SKM-1 (cell line): Measurements from ENCODE around the gene SETD3.

Source experiments
- DNase-seq: peaks from one replicate; lab custom pipeline; 2025; ENCODE audit not compliant: unreplicated experiment; lab: John Stamatoyannopoulos, UW

SETD3 gene

DNA sequence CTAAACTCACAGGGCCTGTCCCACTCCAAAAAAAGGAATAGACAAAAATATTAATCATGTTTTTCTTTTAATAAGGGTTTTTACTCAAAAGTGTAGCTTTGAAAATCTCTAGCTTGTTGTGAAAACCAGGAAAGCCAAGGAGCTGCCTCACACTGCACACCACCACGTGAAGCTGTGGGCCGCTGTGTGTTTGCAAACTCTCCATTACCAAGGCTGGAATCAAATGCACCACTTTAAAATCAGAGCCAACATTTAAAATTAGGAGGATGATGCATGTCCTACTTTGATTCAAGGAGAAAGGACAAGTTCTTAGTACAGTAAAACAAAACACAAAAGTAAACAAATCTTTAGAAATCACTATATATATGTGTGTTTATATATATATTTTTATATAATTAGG lies 83.0 kb downstream of the SETD3 start:
- no peak for DNase-seq

DNA sequence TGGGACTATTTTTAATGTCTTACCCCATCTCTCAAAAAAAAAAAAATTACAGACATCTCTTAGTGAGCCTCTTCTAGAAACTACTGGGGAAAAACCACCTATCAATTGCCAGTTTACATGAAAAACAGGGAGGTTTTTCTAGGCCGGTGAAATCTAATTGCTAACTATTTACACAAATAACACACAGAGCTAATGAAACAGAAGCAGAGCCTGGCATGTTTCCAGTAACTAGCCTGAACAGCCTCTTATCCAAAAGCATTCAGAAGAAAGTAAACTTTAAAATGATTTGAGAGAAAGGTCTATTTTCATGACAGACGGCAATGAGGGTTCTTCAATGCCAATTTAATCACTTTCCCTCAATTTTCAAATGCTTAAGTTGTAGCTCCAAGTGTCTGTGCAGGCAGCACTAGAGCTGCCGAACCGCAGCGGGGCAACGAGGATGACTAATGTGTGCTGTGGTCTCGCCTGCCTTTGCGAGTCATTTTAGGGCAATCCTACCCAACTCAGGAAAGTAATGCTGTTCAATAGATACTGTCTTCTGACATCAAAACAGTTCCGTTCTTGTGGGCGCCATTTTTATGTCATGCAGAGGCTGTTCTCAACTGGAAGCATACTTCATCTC lies 84.6 kb downstream of the SETD3 start:
- no peak for DNase-seq

DNA sequence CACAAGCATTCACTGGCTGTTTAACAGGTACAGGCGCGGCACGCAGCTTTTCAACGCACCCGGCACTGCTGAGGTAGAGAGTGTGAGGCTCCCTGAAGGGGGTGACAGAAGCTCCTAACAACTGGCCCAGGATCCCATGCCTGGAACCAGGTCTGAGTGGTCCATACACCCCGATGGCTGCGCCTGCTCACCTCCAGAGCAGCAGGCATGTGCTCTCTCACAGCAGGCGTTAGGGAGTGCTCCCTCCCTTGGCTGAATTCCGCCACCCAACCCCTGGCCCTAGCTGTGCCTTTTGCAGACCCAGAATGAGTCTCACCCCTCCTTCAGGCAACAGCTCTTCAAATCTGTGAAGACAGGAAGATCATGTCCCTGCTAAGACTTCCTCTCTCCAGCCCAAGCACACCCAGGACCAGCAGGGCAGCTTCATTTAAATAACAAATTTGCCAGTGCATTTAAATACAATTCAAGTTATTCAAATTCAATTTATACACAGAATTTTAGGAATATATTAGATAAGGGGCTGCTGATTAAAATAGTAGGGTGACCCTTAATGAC lies 86.0 kb downstream of the SETD3 start:
- DNase-seq = no peak

DNA sequence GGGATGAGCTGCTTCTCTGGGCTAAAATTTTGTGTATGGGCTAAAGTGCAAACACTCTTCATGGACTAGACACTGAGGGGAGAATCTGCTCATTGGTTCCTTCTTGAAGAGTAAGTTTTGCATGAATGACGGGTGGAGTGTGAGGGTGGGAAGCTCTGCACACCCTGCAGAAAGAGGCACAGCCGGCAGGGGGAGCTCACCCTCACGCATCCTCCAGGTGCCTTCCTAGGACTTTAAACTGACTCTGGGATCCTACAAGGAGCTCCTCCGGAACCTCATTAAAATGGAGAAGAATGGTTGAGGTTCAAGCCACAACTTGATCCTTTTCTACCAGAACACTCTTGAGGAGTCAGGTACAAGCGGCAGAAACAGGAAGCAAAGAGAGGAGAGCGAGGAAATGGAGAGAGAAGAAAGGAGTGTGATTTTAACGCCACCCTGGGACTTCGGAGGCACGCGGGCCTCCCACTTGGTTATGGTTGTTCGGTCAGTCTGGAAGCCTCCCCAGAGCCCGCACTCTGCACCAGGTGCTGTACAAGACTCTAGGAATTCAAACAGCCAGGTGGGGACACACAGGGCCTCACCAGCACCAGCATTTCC lies 87.5 kb downstream of the SETD3 start:
- no peak for DNase-seq

DNA sequence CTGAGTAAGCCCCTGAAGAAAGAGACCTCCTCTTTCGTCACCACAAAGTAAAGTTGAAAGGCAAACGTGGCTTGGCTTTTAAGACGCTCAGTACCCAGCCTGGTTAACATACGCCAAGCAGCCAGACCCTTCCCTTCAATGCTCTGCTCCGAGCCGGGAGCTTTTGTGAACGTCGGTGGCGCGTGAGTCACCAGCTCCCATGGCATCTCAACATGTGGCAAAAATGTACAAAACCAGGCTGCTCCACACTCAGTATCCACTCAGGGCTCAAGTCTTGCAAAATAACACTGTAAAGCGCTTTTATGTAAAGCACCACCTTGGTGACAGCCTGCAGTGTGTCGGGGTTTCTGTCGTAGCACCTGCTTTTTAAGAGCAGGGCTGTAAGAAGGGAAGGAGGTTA lies 89.0 kb downstream of the SETD3 start:
- DNase-seq = no peak

DNA sequence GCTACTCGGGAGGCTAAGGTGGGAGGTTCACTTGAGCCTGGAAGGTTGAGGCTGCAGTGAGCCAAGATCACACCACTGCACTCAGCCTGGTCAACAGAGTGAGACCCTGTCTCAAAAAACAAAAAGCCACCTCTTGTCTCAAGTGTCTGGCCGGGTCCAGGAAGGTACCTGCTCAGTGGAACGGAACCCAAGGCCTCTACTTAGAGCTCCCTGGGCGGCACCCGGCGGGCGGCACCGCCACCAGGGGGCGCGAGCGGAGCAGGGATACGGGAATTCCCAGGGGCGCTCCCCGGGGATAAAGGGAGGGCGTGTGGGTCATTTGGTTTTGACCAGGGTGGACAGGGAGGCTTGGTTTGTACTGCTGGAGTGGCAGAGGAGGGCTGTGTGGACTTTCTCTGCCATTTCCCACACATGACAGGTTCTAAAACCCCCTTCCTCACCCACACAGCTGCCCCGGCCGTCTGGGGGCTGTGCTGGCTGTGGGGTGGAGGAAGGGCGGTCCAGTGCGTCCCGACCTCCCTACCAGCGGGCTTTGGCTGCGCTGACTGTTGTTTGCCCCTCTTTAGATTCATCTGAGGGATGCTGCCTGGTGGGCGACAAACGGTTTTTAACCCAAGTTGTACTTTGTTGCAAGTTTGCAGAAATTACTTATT lies 91.4 kb downstream of the SETD3 start:
- no peak for DNase-seq

DNA sequence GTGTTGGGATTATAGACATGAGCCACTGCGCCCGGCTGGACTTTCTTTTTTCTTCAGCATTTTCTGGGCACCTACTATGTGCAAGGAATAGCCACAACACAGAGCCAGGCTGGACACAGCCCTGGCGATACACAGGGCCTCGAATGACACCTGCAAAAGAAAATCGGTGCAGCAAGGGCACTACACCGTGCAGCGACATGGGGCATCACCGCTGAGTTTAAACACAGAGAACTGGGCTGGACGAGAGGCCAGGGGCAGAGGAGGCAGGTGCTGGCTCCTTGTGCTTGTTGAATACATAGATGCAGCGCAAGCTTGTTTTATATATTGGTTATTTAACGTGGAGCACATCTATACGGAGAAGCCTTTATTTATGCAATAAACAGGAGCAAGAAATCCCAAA lies 92.4 kb downstream of the SETD3 start:
- no peak for DNase-seq

DNA sequence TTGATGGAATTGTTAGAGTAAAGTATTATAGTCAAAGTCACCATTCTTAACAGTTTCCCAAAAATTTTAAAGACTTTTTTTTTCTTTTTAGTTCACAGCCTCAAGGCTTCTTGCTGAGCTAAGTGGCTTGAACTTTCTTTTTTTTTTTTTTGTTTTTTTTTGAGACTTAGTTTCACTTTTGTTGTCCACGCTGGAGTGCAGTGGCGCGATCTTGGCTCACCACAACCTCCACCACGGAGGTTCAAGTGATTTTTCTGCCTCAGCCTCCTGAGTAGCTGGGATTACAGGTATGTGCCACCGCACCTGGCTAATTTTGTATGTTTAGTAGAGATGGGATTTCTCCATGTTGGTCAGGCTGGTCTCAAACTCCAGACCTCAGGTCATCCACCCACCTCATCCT lies 92.8 kb downstream of the SETD3 start:
- DNase-seq = no peak

DNA sequence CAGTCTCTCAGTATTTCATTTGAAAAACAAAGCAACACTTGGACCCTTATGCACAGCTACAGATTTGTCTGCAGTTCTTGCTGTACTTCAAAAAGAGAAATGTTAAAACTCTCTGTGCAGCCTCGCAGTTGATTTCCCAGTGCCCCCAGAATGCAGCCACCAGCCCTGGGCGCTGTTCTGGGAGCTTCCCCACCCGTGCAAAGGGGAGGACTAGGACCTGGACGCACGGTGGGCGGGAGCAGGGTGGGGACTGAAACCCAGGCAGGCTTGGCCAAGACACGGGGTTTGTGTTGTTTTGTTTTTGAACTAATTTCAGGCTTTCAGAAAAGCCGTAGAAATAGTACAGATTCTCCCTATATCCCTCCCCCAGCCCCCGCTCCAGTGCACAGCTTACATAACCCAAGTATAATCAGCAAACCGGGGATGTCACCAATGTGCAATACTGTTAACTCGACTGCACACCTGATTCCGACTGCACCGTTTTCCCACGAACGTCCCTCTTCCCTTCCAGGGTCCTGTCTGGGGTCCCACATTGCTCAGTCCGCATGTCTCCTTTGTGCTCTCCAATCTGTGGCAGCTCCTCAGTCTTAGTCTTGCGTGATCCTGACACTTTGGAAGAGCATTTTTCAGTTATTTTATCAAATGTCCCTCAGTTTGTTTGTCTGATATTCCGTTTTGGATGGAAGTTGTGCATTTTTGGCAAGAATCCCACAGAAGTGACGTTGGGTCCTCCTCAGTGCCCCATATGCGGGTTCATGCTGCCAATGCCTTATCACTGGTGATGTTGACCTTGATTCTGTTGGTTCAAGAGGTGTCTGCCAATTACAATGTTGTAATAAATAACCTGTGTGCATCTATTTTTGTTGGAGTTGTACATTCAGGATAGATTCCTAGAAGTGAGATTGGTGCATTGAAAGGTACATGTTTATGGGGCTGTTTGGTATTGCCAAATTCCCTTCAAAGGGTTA lies 95.9 kb downstream of the SETD3 start:
- no peak for DNase-seq

DNA sequence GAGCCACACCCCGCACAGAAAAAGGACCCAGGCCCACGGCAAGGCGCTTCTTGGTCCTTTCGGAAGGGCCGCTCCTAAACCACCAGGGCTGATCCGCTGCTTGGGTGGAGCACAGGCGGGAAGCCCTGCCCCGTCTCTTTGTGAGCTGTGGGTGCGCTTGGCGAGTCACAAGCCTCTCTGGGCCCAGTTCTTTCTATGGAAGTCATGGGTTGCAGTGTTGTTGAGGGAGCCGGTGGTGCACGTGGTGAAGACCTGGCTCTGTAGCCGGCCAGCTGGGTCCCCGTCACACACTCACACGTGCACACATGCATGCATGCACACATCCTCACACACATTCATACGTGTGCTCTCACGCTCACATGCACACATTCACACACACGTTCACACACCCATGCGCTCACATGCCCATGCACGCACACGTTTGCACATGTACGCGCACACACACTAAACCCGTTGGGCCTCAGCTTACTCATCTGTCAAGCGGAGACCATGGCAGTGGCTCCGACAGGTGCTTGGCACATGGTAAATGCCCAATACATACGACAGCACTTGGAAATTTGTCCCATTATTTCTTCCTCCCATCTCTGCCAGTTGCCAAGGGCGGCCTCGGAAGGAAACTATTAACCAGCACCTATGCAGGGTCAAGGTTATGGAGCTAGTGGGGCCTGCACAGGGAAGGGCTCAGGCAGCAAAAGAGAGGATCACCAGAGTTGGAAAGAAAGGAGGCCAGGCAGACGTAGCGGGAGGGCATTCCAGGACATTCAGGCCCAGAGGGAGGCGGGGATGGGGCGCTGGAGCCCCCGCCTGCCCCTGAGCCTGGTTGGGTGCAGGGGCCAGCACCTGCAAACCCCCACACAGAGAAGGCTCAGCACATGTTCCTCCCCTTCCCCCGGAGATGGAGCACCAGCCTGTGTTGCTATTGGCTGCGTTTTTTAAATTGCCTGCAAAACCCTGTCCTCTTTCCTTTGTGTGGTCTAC lies 96.9 kb downstream of the SETD3 start:
- DNase-seq = no peak

DNA sequence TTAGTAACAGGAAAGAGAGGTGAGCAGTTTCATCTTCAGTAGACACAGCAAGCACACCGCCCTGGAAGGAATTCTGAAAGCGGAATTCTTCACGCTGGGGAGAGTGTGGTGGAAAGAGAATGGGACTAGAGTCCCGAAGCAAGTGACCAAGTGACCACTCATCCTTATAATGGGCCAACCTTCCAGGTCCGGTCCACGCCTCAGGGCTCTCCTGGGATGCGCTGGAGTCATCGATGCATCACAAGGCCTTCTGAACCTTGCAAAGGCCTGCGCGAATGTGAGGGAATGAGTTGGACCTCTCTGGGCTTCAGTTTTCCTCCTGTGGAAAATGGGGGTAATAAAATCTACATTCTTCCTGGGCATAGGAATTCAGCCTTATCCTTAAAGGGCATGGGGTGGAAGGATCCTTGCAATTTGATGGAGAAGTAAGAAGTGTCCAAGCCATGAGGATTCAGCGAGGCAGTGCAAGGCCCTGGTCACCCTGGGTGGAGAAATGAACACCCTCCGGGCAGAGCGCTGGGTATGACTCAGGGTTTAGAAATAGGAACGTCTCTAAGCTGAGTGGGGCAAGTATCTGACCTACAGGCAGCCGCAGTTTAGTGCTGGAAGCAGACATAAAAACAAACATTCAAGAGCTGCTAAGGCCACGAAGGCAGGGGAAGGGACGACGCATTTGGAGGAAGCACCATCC lies 97.7 kb downstream of the SETD3 start:
- DNase-seq = no peak

DNA sequence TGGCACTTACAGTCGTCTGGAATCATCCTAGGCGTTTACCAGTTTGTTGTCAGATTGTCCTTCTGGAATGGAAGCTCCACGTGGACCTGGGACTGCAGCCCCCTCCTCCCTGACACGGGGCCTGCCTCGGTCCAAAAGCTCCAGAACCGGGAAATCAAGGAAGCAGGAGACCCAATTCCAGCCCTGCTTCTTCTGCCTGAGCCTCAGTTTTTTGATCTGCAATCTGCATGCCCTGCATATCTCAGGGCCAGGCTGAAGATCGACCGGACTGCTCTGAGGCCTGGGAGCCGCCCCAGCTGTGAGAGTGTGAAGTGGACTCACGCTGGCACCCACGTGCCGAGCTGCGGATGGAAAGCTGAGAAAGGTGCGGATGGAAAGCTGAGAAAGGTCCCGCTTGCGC lies 98.6 kb downstream of the SETD3 start:
- DNase-seq = no peak

DNA sequence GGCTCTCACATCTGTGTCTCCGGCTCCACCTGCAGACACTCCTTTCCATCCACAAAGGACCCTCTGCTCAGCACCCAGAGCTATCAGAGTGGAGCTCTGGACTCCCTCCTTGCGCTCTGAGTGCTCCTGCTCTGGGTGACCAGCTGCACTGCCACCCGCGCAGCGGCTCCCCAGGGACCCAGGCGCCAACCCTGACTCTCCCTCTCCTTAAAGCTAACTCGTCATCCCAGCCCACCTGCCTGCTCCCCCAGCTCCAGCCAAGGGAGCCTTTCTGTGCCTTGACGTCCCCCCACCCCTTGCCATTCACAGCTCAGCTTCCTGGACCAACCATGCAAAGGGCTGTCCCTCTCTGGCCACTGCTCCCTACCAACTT lies 99.0 kb downstream of the SETD3 start:
- DNase-seq = no peak

DNA sequence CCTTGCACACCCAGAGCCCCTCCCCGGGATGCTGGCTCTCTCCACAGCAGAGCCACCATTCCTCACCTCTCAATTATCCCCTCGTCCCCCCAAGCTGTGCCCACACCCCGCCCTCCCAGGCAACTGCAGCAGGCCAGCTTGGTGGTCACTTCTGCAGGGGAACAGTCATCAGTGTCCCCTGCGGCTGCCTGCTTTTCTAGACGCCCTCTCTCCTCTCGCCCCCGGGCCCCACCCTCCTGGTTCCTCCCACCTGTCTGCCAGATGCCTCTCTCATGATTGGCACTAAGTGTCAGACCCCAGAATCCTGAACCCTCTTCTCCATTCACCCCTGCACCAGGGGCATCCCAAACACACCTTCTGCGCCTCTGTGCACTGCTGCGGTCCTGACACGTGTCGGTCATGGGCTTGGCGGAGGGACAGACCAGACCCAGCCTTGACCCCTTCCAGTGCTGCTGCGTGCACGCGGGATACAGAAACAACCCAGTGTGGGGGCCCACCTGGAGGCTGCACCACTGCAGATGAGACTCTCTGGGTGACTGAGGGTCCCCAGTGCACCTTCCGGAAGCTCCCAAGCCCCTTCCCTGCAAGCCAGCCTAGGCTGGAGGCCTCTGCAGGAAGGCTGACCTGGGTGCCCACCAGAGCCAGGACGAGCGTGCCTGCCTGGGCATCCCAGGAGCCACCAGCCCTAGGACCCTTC lies 99.5 kb downstream of the SETD3 start:
- DNase-seq = no peak

DNA sequence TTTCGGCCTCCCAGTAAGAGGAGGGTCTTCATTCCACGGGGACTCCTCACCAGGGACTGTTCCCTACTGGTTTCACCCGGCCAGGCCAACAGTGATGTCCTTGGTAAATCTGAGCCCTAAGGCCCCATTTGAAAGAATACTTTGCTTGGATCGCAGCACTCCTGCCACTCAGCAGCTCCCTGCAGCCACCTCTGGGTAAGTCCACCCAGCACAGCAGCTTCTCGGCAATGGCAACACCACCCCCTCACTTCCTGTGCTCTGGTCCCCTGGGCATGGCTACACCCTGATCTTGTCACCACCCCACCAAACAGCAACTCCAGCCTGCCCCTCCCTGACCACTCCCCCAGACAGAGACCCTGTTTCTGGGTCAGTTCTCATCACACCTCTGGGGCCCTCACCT lies 100.3 kb downstream of the SETD3 start:
- DNase-seq = no peak

DNA sequence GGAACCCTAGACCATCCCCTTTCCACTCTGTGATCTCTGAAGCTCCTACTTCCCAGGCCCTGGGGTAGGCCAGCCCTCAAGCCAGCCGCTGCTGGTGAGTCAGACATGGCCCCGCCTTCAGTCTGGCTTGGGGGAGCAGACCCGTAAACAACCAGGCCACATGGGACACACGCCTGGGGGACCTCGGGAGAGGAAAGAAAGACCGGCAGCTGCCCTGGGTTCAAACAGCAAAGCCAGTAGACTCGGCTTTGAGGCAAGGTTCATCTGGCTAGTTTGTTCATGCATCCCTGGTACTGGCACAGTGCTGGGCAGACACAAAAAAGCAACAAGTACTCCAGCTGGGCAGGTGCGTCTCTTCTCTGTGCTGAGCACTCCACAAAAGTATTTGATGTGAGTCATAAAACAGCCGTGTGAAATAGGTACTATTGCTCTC lies 101.9 kb downstream of the SETD3 start:
- no peak for DNase-seq

DNA sequence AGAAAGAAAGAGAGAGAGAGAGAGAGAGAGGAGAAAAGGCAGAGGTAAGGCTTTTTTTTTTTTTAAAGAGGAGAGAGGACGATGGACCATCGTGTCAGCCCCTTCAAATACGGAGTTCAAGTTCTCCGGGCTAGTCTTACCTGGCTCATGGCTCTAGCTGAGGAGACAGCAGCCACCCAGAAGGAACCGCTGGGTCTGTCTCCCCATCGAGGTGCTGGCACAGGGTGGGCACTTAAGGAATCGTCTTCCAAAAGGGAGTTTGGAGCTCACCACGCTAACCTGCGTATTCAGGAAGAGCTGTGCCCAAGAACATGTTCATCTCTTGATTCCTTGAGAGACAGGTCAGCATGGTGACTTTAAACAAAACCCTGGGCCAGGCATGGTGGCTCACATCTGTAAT lies 102.7 kb downstream of the SETD3 start:
- DNase-seq = no peak

DNA sequence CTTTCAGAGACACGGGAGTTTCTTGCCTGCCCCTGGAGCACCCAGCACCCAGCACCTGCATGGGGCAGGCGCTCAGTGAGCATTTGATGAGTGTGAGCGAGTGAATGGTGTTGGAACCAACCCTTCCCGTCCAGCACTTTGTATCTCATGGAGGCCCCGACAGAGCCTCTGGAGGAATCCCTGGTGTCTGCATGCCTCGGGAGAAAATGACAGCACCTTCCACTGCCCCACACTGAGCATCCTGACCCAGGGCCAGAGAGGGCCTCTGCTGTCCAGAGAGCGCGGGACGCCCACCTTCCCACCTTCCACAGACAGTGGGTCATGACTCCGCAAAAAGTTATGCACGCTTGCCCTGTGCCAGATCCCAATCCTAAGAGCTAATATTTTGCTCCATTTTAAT lies 105.7 kb downstream of the SETD3 start:
- DNase-seq = no peak
